H9 (cell line): Measurements from ENCODE around the gene GCH1. TPM values are rescaled to one million over a fixed set of nuclear protein-coding genes. Genes with fewer than 3 reads are reported as not detected.

Experiments used
- DNase-seq: peaks from one replicate; pipeline ENCODE4 v3.0.0-alpha.2; 2017
- H2AFZ ChIP-seq: one replicate; pipeline ENCODE4 v1.6.1; 2013; ENCODE audit warnings: mild to moderate bottlenecking, low read length, control low read depth, moderate library complexity
- H2AK5ac ChIP-seq: 2 replicates; pipeline ENCODE4 v1.6.1; 2013; ENCODE audit warnings: low read length, control low read depth, mixed read lengths; ENCODE audit not compliant: insufficient read length
- H2BK120ac ChIP-seq: one replicate; pipeline ENCODE4 v1.6.1; 2013; ENCODE audit warnings: low read depth, mild to moderate bottlenecking, low read length, control low read depth, inconsistent platforms; ENCODE audit not compliant: poor library complexity, severe bottlenecking
- H2BK12ac ChIP-seq: 2 replicates; pipeline ENCODE4 v1.6.1; 2013; ENCODE audit warnings: low read length, control low read depth, mixed read lengths, low read depth; ENCODE audit not compliant: insufficient read length
- H2BK15ac ChIP-seq: 2 replicates; pipeline ENCODE4 v1.6.1; 2013; ENCODE audit warnings: low read depth, low read length, control low read depth
- H2BK20ac ChIP-seq: one replicate; pipeline ENCODE4 v1.6.1; 2013; ENCODE audit warnings: low read depth, mild to moderate bottlenecking, low read length, control low read depth, inconsistent platforms; ENCODE audit not compliant: poor library complexity, severe bottlenecking
- H2BK5ac ChIP-seq: 2 replicates; pipeline ENCODE4 v1.6.1; 2013; ENCODE audit warnings: low read length, control low read depth, mixed read lengths; ENCODE audit not compliant: insufficient read length
- H3K14ac ChIP-seq: 2 replicates; pipeline ENCODE4 v1.6.1; 2013; ENCODE audit warnings: low read length, control low read depth; ENCODE audit not compliant: insufficient read depth
- H3K18ac ChIP-seq: 2 replicates; pipeline ENCODE4 v1.6.1; 2013; ENCODE audit warnings: low read depth, mild to moderate bottlenecking, mixed read lengths, low read length, control low read depth; ENCODE audit not compliant: insufficient read length
- H3K23ac ChIP-seq: 2 replicates; pipeline ENCODE4 v1.6.1; 2013; ENCODE audit warnings: low read length, control low read depth, mixed read lengths, low read depth; ENCODE audit not compliant: insufficient read length
- H3K23me2 ChIP-seq: 2 replicates; pipeline ENCODE4 v1.6.1; 2013; ENCODE audit warnings: low read depth, mild to moderate bottlenecking, mixed read lengths, low read length, control low read depth; ENCODE audit not compliant: insufficient read length, poor library complexity, severe bottlenecking
- H3K27ac ChIP-seq: 2 replicates; pipeline ENCODE4 v1.5.1; 2013; ENCODE audit warnings: low read length, control low read depth, mixed read lengths, low read depth; ENCODE audit not compliant: insufficient read length
- H3K27me3 ChIP-seq: 2 replicates; pipeline ENCODE4 v1.6.1; 2013; ENCODE audit warnings: low read length, control low read depth, inconsistent platforms; ENCODE audit not compliant: insufficient read depth
- H3K4ac ChIP-seq: 2 replicates; pipeline ENCODE4 v1.6.1; 2013; ENCODE audit warnings: low read depth, mild to moderate bottlenecking, control low read depth, inconsistent platforms, low read length, moderate library complexity
- H3K4me1 ChIP-seq: 2 replicates; pipeline ENCODE4 v1.6.1; 2013; ENCODE audit warnings: low read length, control low read depth, inconsistent platforms; ENCODE audit not compliant: insufficient read depth
- H3K4me2 ChIP-seq: 2 replicates; pipeline ENCODE4 v1.6.1; 2013; ENCODE audit warnings: low read length, control low read depth, mixed read lengths; ENCODE audit not compliant: insufficient read length, insufficient read depth
- H3K56ac ChIP-seq: 2 replicates; pipeline ENCODE4 v1.6.1; 2013; ENCODE audit warnings: low read depth, mild to moderate bottlenecking, mixed read lengths, low read length, control low read depth; ENCODE audit not compliant: insufficient read length
- H3K79me1 ChIP-seq: 2 replicates; pipeline ENCODE4 v1.6.1; 2013; ENCODE audit warnings: low read depth, mild to moderate bottlenecking, moderate library complexity, low read length, control low read depth, inconsistent platforms; ENCODE audit not compliant: insufficient read depth, poor library complexity, severe bottlenecking
- H3K79me2 ChIP-seq: 2 replicates; pipeline ENCODE4 v1.6.1; 2013; ENCODE audit warnings: low read length, control low read depth, inconsistent platforms; ENCODE audit not compliant: insufficient read depth
- H3K9ac ChIP-seq: 2 replicates; pipeline ENCODE4 v1.6.1; 2013; ENCODE audit warnings: low read length, control low read depth, mixed read lengths; ENCODE audit not compliant: insufficient read length; ENCODE audit errors: extremely low read depth
- H3K9me3 ChIP-seq: one replicate; pipeline ENCODE4 v1.6.1; 2013; ENCODE audit warnings: low read depth, low read length, inconsistent platforms; ENCODE audit not compliant: control insufficient read depth
- H3T11ph ChIP-seq: one replicate; pipeline ENCODE4 v1.6.1; 2013; ENCODE audit warnings: mild to moderate bottlenecking, low read length, control low read depth, inconsistent platforms
- H4K20me1 ChIP-seq: one replicate; pipeline ENCODE4 v1.6.1; 2013; ENCODE audit not compliant: control insufficient read depth, insufficient read length, insufficient read depth
- H4K5ac ChIP-seq: 2 replicates; pipeline ENCODE4 v1.6.1; 2013; ENCODE audit warnings: low read depth, mild to moderate bottlenecking, mixed read lengths, low read length, control low read depth; ENCODE audit not compliant: insufficient read length
- H4K8ac ChIP-seq: replicated peaks from 2 replicates; pipeline ENCODE4 v1.6.1; 2013; ENCODE audit warnings: low read length, control low read depth, mixed read lengths, low read depth; ENCODE audit not compliant: insufficient read length
- H4K91ac ChIP-seq: 2 replicates; pipeline ENCODE4 v1.6.1; 2013; ENCODE audit warnings: low read depth, mild to moderate bottlenecking, moderate library complexity, mixed read lengths, low read length, control low read depth; ENCODE audit not compliant: insufficient read length
- H3K27ac Mint-ChIP-seq, 3 experiments: 2 replicates in 2 of 3; 3 replicates in 1 of 3; pipeline ENCODE4 v1.8.0; 2020 to 2021; ENCODE audit warnings: mixed read lengths in 3 of 3, mild to moderate bottlenecking in 1 of 3, moderate library complexity in 1 of 3
- H3K27me3 Mint-ChIP-seq: 2 replicates; pipeline ENCODE4 v1.8.0; 2021; ENCODE audit warnings: low read depth, mild to moderate bottlenecking, moderate library complexity, mixed read lengths
- H3K36me3 Mint-ChIP-seq, 3 experiments: 2 replicates in 2 of 3; 3 replicates in 1 of 3; pipeline ENCODE4 v1.8.0; 2020 to 2021; ENCODE audit warnings: low read depth in 3 of 3, mixed read lengths in 3 of 3; ENCODE audit not compliant: insufficient read depth in 1 of 3
- H3K4me1 Mint-ChIP-seq, 2 experiments: 2 replicates each; pipeline ENCODE4 v1.8.0; 2020; ENCODE audit warnings: mixed read lengths in 2 of 2
- H3K4me3 Mint-ChIP-seq, 2 experiments: 2 replicates in 1 of 2; 3 replicates in 1 of 2; pipeline ENCODE4 v1.8.0; 2020 to 2021; ENCODE audit warnings: mild to moderate bottlenecking in 2 of 2, mixed read lengths in 2 of 2, moderate library complexity in 1 of 2
- H3K9me3 Mint-ChIP-seq, 2 experiments: 2 replicates in 1 of 2; 3 replicates in 1 of 2; pipeline ENCODE4 v1.8.0; 2020; ENCODE audit warnings: mild to moderate bottlenecking in 2 of 2, mixed read lengths in 2 of 2, moderate library complexity in 1 of 2
- CTCF ChIP-seq: fragments of 200-600 bp; sonication (generic); conservative IDR thresholded peaks from 3 replicates; pipeline ENCODE4 v1.8.0; 2021; ENCODE audit warnings: antibody characterized with exemption, mild to moderate bottlenecking
- WGBS: extraction: QIAGEN DNeasy Blood & Tissue Kit; methylation state at CpG from one replicate; pipeline ENCODE4 v1.1.7; 2013; ENCODE audit warnings: missing lambda C conversion rate, low lambda C conversion rate, mixed read lengths; ENCODE audit not compliant: insufficient read length; ENCODE audit errors: extremely low coverage; 5-methylcytosine and 5-hydroxymethylcytosine counted together
- total RNA-seq: library from RNA; stranded (reverse); gene quantifications from 2 replicates; pipeline ENCODE4 v1.2.1, GENCODE V29; 2021

GCH1 gene
- total RNA-seq, 1 experiment from 2014 or later, result 7.7 TPM

- Histone ChIP-seq H3K4me1 (no peaks in the 10 kb centered on the region), H2AFZ (no peak overlapping the region), H2BK15ac (no peak overlapping the region), H3K9ac (no peak overlapping the region), H3K23ac (no peak overlapping the region), H3K14ac (no peak overlapping the region), H3K27me3 (no peaks in the 10 kb centered on the region), H2BK20ac (no peak overlapping the region), H3K56ac (no peak overlapping the region), H4K8ac (no peak overlapping the region), H3K18ac (no peak overlapping the region), H2AK5ac (no peak overlapping the region), H4K91ac (no peak overlapping the region), H2BK5ac (no peak overlapping the region), H3K27ac (no peak overlapping the region), H2BK12ac (no peak overlapping the region), H4K20me1 (no peaks in the 10 kb centered on the region), H3K79me1 (no peaks in the 10 kb centered on the region), H3K4me2 (no peak overlapping the region), H3T11ph (no peak overlapping the region), H4K5ac (no peak overlapping the region), H3K4ac (no peak overlapping the region), H3K23me2 (no peaks in the 10 kb centered on the region), H3K9me3 (no peaks in the 10 kb centered on the region), H3K79me2 (no peaks in the 10 kb centered on the region), H2BK120ac (no peak overlapping the region)
- H3K27ac Mint-ChIP-seq, result no peak overlapping the region
- H3K4me1 Mint-ChIP-seq, result peaks cover 12 to 14% of the 10 kb centered on the region in 2 experiments
- no peaks in the 10 kb centered on the region for H3K9me3 Mint-ChIP-seq
- H3K27me3 Mint-ChIP-seq, result no peaks in the 10 kb centered on the region
- TF ChIP-seq CTCF, result no peak
- no CpG with 5 or more reads among the region's 8 CpGs for WGBS
- no peak for DNase-seq
- H3K36me3 Mint-ChIP-seq, result no peaks in the 10 kb centered on the region
- no peak overlapping the region for H3K4me3 Mint-ChIP-seq
Observed at GRCh38 chr14:54889919-54890318, 12.7 kb downstream of the GCH1 start.
